ENCODE results near the gene BCLAF1.

Gene BCLAF1

DNA sequence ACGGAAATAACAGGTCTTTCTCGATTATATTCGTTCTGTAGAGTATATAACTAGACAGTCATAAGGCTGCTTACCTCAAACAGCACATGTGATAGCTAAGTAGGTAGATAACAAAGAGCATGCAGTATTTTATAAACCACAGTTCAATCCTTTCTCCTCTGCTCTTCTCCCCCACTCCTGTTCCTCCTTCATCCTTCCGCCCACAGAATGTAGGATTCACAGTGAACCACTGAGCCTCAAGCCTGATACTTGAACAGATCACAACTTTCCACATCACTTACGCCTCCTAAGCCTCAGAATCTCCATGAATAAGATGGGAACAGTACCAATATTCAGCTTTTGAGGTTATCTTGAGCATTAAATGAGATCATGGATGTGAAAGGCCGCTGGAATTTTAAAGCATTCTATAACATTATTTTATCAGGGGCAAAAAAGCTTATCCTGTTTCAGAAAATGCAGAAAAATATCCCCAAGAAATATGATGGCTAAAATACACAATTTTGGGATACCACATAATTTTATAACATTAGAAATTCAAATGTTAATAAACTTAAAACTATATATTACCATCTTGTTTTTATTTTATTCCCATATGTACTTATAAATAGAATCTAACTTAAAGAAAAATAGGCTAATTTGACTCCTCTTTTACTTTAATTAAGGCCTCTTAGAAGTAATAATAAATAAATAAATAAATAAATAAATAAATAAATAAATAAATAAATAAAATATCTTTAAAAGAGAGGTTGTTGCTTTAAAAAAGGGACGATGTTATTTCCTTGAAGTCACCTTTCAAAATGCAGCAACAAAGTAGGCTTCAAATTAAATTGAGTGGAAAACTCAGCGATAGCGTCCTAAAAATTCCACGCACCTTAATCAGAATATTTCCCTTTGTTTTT is 72.9 kb downstream of the BCLAF1 start:
- Histone ChIP-seq H3K4me2 (no peak overlapping the region), H3K79me2 (ENCODE audit: insufficient read depth, low read depth) (no peaks in the 10 kb centered on the region), H3K36me3 (ENCODE audit: insufficient read depth) (no peaks in the 10 kb centered on the region), H3K9ac (no peak overlapping the region), H3K27ac (no peak overlapping the region), H3K4me1 (ENCODE audit: low read depth, poor library complexity, severe bottlenecking) (peaks cover 9% of the 10 kb centered on the region), H4K20me1 (ENCODE audit: insufficient read depth) (no peaks in the 10 kb centered on the region), H2AFZ (ENCODE audit: low read depth) (no peak overlapping the region), H3K4me3 (IDR thresholded peaks at IDR 0.05; ENCODE audit: insufficient read depth, low read depth, low read length) (no peak overlapping the region), H3K27me3 (ENCODE audit: insufficient read depth, low read depth) (no peaks in the 10 kb centered on the region)
- no peak for TF ChIP-seq CTCF (conservative IDR thresholded peaks at IDR 0.05; ENCODE audit: low read depth, low read length)

DNA sequence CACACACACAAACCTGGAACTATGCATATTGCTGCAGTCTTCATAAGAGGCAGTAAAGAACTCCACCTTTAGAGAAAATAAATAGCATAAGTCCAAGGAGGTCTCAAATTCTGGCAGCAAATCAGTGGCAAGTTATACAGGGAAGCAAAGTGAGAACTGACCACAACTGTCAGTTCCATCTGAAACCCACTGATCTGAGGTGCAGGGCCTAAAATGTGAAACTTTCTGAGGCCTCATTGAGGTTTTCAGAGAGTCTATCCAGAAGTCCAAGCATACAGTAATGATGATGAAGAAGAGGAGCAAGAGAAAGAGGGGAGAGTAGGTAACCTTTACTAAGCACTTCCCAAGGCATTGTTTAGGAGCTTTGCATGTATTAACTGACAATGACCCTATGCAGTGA is 75.8 kb downstream of the BCLAF1 start:
- H3K36me3 ChIP-seq (ENCODE audit: insufficient read depth): no peaks in the 10 kb centered on the region

DNA sequence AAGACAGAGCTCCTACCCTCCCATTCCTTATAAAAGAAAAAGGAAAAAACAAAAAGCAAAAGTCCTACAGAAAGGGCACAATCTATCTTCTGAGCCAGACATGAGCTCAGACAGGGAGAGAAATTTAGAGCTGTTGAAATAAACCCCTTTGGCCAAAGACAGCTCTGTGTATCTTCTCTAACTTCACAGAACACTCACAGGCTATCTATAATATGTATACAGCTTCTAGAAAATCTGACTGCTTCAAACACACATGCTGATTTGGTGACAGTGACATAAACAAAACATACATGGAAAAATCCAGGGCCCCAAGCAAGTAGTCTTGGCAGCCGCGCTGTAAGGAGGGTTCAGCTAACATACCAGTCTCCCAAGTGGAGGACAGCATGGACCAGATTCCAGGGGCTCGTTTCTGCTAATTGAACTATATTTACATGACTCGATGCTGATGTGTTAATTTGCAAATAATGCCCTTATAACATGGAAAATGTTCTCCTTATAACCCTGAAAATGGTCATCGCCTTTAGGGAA is 76.6 kb downstream of the BCLAF1 start:
- Histone ChIP-seq H2AFZ (ENCODE audit: low read depth) (no peak overlapping the region), H3K9ac (no peak overlapping the region), H3K4me1 (ENCODE audit: low read depth, poor library complexity, severe bottlenecking) (peaks cover 9% of the 10 kb centered on the region), H3K79me2 (ENCODE audit: insufficient read depth, low read depth) (no peaks in the 10 kb centered on the region), H3K4me2 (no peak overlapping the region), H3K27ac (no peak overlapping the region), H4K20me1 (ENCODE audit: insufficient read depth) (no peaks in the 10 kb centered on the region), H3K27me3 (ENCODE audit: insufficient read depth, low read depth) (no peaks in the 10 kb centered on the region), H3K4me3 (IDR thresholded peaks at IDR 0.05; ENCODE audit: insufficient read depth, low read depth, low read length) (no peak overlapping the region), H3K36me3 (ENCODE audit: insufficient read depth) (no peaks in the 10 kb centered on the region)
- TF ChIP-seq CTCF (conservative IDR thresholded peaks at IDR 0.05; ENCODE audit: low read depth, low read length): no peak

More for the DNA sequence above, 75.8 kb downstream of the BCLAF1 start:
- Histone ChIP-seq H3K4me1 (ENCODE audit: low read depth, poor library complexity, severe bottlenecking) (peaks cover 9% of the 10 kb centered on the region), H3K27ac (no peak overlapping the region), H3K4me3 (IDR thresholded peaks at IDR 0.05; ENCODE audit: insufficient read depth, low read depth, low read length) (no peak overlapping the region), H3K79me2 (ENCODE audit: insufficient read depth, low read depth) (no peaks in the 10 kb centered on the region), H3K9ac (no peak overlapping the region), H4K20me1 (ENCODE audit: insufficient read depth) (no peaks in the 10 kb centered on the region), H3K27me3 (ENCODE audit: insufficient read depth, low read depth) (no peaks in the 10 kb centered on the region), H2AFZ (ENCODE audit: low read depth) (no peak overlapping the region), H3K4me2 (no peak overlapping the region)
- no peak for TF ChIP-seq CTCF (conservative IDR thresholded peaks at IDR 0.05; ENCODE audit: low read depth, low read length)

DNA sequence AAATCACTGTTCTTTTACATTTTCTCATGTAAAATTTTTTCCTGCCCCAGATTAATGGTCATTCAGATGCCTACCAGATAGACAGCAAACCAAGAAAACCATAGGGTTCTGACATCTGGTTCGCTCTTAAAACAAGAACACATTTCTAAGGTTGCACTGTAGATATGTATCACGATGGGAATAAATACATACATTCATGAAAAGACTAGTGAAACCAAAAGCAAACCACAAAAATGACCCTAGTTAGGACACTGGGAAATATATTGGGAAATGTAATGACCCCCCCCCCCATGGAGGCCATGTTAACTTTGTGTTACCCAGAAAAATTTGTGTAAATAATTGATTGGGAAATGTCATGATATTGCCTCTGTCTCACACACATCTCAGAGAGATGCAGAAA is 77.0 kb downstream of the BCLAF1 start:
- Histone ChIP-seq H3K4me3 (IDR thresholded peaks at IDR 0.05; ENCODE audit: insufficient read depth, low read depth, low read length) (no peak overlapping the region), H4K20me1 (ENCODE audit: insufficient read depth) (no peaks in the 10 kb centered on the region), H3K4me1 (ENCODE audit: low read depth, poor library complexity, severe bottlenecking) (peaks cover 9% of the 10 kb centered on the region), H3K4me2 (no peak overlapping the region), H2AFZ (ENCODE audit: low read depth) (no peak overlapping the region), H3K79me2 (ENCODE audit: insufficient read depth, low read depth) (no peaks in the 10 kb centered on the region), H3K27me3 (ENCODE audit: insufficient read depth, low read depth) (no peaks in the 10 kb centered on the region), H3K9ac (no peak overlapping the region), H3K36me3 (ENCODE audit: insufficient read depth) (no peaks in the 10 kb centered on the region), H3K27ac (no peak overlapping the region)
- TF ChIP-seq CTCF (conservative IDR thresholded peaks at IDR 0.05; ENCODE audit: low read depth, low read length): no peak
